H1 (cell line): ENCODE results near the gene BMP2. TPM values are rescaled to one million over a fixed set of nuclear protein-coding genes. Genes with fewer than 3 reads are reported as not detected.

ENCODE experiments used
- CTCF ChIA-PET: fragments of 300-600 bp; sonication (Branson Sonifier 250); formaldehyde crosslinking; loops from one replicate; lab custom pipeline; 2021; ENCODE audit not compliant: partially characterized antibody; lab: Charles Lee
- POLR2A ChIA-PET: fragments of 300-600 bp; sonication (Branson Sonifier 250); formaldehyde crosslinking; loops from one replicate; lab custom pipeline; 2021; ENCODE audit warnings: inconsistent platforms; ENCODE audit not compliant: partially characterized antibody; lab: Charles Lee
- DNase-seq, 2 experiments: peaks; one replicate each; pipeline versions ENCODE4 v3.0.0 to v3.0.0-alpha.2; 2010 to 2022; ENCODE audit warnings: low spot score in 2 of 2, low read depth in 1 of 2, mixed read lengths in 1 of 2
- FAIRE-seq: peaks from 2 replicates; lab custom pipeline; 2011; peaks lifted over from hg19 to GRCh38; lab: Jason Lieb, UNC
- H2AFZ ChIP-seq: 2 replicates; pipeline ENCODE4 v1.8.1; 2012; ENCODE audit warnings: low read length, inconsistent platforms
- H2AK5ac ChIP-seq: 2 replicates; pipeline ENCODE4 v1.6.1; 2013; ENCODE audit warnings: low read depth, low read length
- H2BK120ac ChIP-seq: replicated peaks from 2 replicates; pipeline ENCODE3; 2013; ENCODE audit warnings: low read depth, low read length, inconsistent platforms
- H2BK12ac ChIP-seq: 2 replicates; pipeline ENCODE4 v1.6.1; 2013; ENCODE audit warnings: low read depth, low read length
- H2BK15ac ChIP-seq: 2 replicates; pipeline ENCODE4 v1.6.1; 2013; ENCODE audit warnings: low read length
- H2BK20ac ChIP-seq: 2 replicates; pipeline ENCODE4 v1.6.1; 2013; ENCODE audit warnings: low read length
- H2BK5ac ChIP-seq: 2 replicates; pipeline ENCODE4 v1.6.1; 2013; ENCODE audit warnings: low read depth, low read length
- H3K14ac ChIP-seq: 2 replicates; pipeline ENCODE4 v1.6.1; 2013; ENCODE audit warnings: inconsistent platforms; ENCODE audit not compliant: insufficient read length
- H3K18ac ChIP-seq: 2 replicates; pipeline ENCODE4 v1.6.1; 2013; ENCODE audit warnings: low read length; ENCODE audit errors: extremely low read depth
- H3K23ac ChIP-seq: 2 replicates; pipeline ENCODE4 v1.6.1; 2013; ENCODE audit warnings: inconsistent platforms; ENCODE audit not compliant: insufficient read length
- H3K23me2 ChIP-seq: 2 replicates; pipeline ENCODE4 v1.6.1; 2013; ENCODE audit warnings: low read depth, low read length
- H3K27ac ChIP-seq: 2 replicates; pipeline ENCODE4 v1.6.1; 2011; ENCODE audit warnings: low read depth, low read length, inconsistent platforms
- H3K27me3 ChIP-seq, 4 experiments: replicated peaks in 1 of 4; 1 replicate in 1 of 4; 2 replicates in 3 of 4; pipeline versions ENCODE4 v1.6.1 to v1.8.1; 2011 to 2013; ENCODE audit warnings: low read length in 3 of 4, mild to moderate bottlenecking in 3 of 4, inconsistent platforms in 2 of 4, mixed read lengths in 2 of 4, moderate library complexity in 1 of 4; ENCODE audit not compliant: control insufficient read depth in 3 of 4, insufficient read depth in 3 of 4; ENCODE audit errors: extremely low read depth in 1 of 4
- H3K36me3 ChIP-seq, 4 experiments: 2 replicates each; pipeline versions ENCODE4 v1.6.1 to v1.8.1; 2011 to 2013; ENCODE audit warnings: mild to moderate bottlenecking in 4 of 4, low read length in 3 of 4, moderate library complexity in 2 of 4, control low read depth in 1 of 4, inconsistent platforms in 1 of 4; ENCODE audit not compliant: insufficient read depth in 4 of 4, control insufficient read depth in 2 of 4
- H3K4ac ChIP-seq: replicated peaks from 2 replicates; pipeline ENCODE3; 2013; ENCODE audit warnings: low read length, low read depth, mixed read lengths, inconsistent platforms; ENCODE audit not compliant: insufficient read length
- H3K4me1 ChIP-seq, 4 experiments: replicated peaks in 1 of 4; 1 replicate in 1 of 4; 2 replicates in 3 of 4; pipeline versions ENCODE4 v1.6.1 to v1.8.1; 2011 to 2013; ENCODE audit warnings: low read length in 3 of 4, inconsistent platforms in 2 of 4, mixed read lengths in 1 of 4; ENCODE audit not compliant: insufficient read depth in 4 of 4, control insufficient read depth in 3 of 4
- H3K4me2 ChIP-seq, 2 experiments: 2 replicates each; pipeline versions ENCODE4 v1.6.1 to v1.8.1; 2011 to 2013; ENCODE audit warnings: low read depth in 2 of 2, low read length in 2 of 2, control low read depth in 1 of 2, inconsistent platforms in 1 of 2, mild to moderate bottlenecking in 1 of 2; ENCODE audit not compliant: insufficient read depth in 1 of 2
- H3K4me3 ChIP-seq, 4 experiments: fragments of 200-600, 300-600 bp in 1 of 4; sonication (generic), shearing (Covaris generic), sonication (Bioruptor Twin) in 1 of 4; 2 replicates each; pipeline versions ENCODE4 v1.5.1 to v1.8.1; 2011 to 2016; ENCODE audit warnings: low read length in 4 of 4, low read depth in 3 of 4, control low read depth in 2 of 4, inconsistent platforms in 2 of 4, mild to moderate bottlenecking in 2 of 4, mixed read lengths in 1 of 4, moderate library complexity in 1 of 4; ENCODE audit not compliant: insufficient read depth in 2 of 4; ENCODE audit errors: extremely low read depth in 1 of 4
- H3K56ac ChIP-seq: replicated peaks from 2 replicates; pipeline ENCODE3; 2013; ENCODE audit warnings: low read depth, mild to moderate bottlenecking, mixed read lengths, low read length, inconsistent platforms; ENCODE audit not compliant: insufficient read length
- H3K79me1 ChIP-seq: 2 replicates; pipeline ENCODE4 v1.6.1; 2013; ENCODE audit warnings: low read depth, low read length, control low read depth
- H3K79me2 ChIP-seq, 2 experiments: 2 replicates each; pipeline versions ENCODE4 v1.6.1 to v1.8.1; 2012 to 2013; ENCODE audit warnings: low read length in 2 of 2, mild to moderate bottlenecking in 2 of 2, inconsistent platforms in 1 of 2; ENCODE audit not compliant: insufficient read depth in 2 of 2, control insufficient read depth in 1 of 2
- H3K9ac ChIP-seq, 4 experiments: replicated peaks in 1 of 4; 1 replicate in 1 of 4; 2 replicates in 3 of 4; pipeline versions ENCODE4 v1.6.1 to v1.8.1; 2011 to 2013; ENCODE audit warnings: low read depth in 3 of 4, low read length in 3 of 4, control low read depth in 2 of 4, mild to moderate bottlenecking in 2 of 4, moderate library complexity in 2 of 4, inconsistent platforms in 1 of 4; ENCODE audit errors: extremely low read depth in 1 of 4
- H3K9me3 ChIP-seq, 2 experiments: 2 replicates each; pipeline versions ENCODE4 v1.6.1 to v1.8.1; 2012 to 2013; ENCODE audit warnings: mild to moderate bottlenecking in 2 of 2, moderate library complexity in 2 of 2, control low read depth in 1 of 2, inconsistent platforms in 1 of 2, low read depth in 1 of 2, low read length in 1 of 2, mixed read lengths in 1 of 2; ENCODE audit not compliant: insufficient read depth in 2 of 2
- H4K20me1 ChIP-seq, 2 experiments: replicated peaks in 1 of 2; 2 replicates each; pipeline versions ENCODE3 to v1.8.1; 2011 to 2013; ENCODE audit warnings: inconsistent platforms in 2 of 2, low read length in 2 of 2, mild to moderate bottlenecking in 1 of 2; ENCODE audit not compliant: insufficient read depth in 2 of 2, control insufficient read depth in 1 of 2
- H4K5ac ChIP-seq: 2 replicates; pipeline ENCODE4 v1.6.1; 2013; ENCODE audit warnings: low read length, low read depth, mixed read lengths, inconsistent platforms; ENCODE audit not compliant: insufficient read length
- H4K8ac ChIP-seq: 2 replicates; pipeline ENCODE4 v1.8.0; 2013; ENCODE audit warnings: mild to moderate bottlenecking, moderate library complexity, low read length, inconsistent platforms; ENCODE audit not compliant: insufficient read depth; ENCODE audit errors: extremely low read depth
- H4K91ac ChIP-seq: replicated peaks from 2 replicates; pipeline ENCODE3; 2013; ENCODE audit warnings: low read length, mixed read lengths, inconsistent platforms; ENCODE audit not compliant: insufficient read length
- NANOG ChIP-seq: IDR thresholded peaks from 2 replicates; pipeline ENCODE4 v1.6.1; 2011; ENCODE audit warnings: low read length, low read depth, mild to moderate bottlenecking, inconsistent platforms; ENCODE audit not compliant: insufficient read depth, poor library complexity, severe bottlenecking
- TEAD4 ChIP-seq: IDR thresholded peaks from 2 replicates; pipeline ENCODE4 v1.6.1; 2012; ENCODE audit warnings: low read depth, low read length, inconsistent platforms, mixed read lengths
- WGBS, 2 experiments: shearing (Covaris generic) in 1 of 2; methylation state at CpG; one replicate each; pipeline versions ENCODE4 v1.1.6 to v1.1.7; 2013 to 2015; ENCODE audit warnings: low lambda C conversion rate in 2 of 2, mixed read lengths in 2 of 2, inconsistent platforms in 1 of 2, low coverage in 1 of 2, missing lambda C conversion rate in 1 of 2; ENCODE audit not compliant: insufficient replicate concordance in 2 of 2, insufficient coverage in 1 of 2, insufficient read length in 1 of 2; ENCODE audit errors: extremely low coverage in 1 of 2, missing lambda C conversion rate in 1 of 2; 5-methylcytosine and 5-hydroxymethylcytosine counted together
- polyA plus RNA-seq, 7 experiments: library from polyadenylated mRNA; depleted of rRNA in 3 of 7; stranded (reverse) in 5 of 7; unstranded in 2 of 7; fragments of >200 nt in 5 of 7; fragments of 200-250 nt in 2 of 7; gene quantifications; 1 replicate in 5 of 7; 2 replicates in 1 of 7; 4 replicates in 1 of 7; pipeline versions ENCODE4 v1.2.1 to v1.2.3, GENCODE V29; 2011 to 2013; ENCODE audit warnings: missing spikeins in 2 of 7, mixed read lengths in 2 of 7
- total RNA-seq: library from RNA; stranded (reverse); fragmentation: NEBNext Ultra II Directional; extraction: Animal tissue kit (Norgen Biotek cat#: 25700); gene quantifications from 2 replicates; pipeline ENCODE4 v1.2.1, GENCODE V29; 2021

The BMP2 gene
- total and polyA plus RNA-seq, 2 of the 8 experiments (the other 6 are each of a cell fraction or from before 2014, with no cell fraction given): 1.8 to 3.6 TPM

DNA sequence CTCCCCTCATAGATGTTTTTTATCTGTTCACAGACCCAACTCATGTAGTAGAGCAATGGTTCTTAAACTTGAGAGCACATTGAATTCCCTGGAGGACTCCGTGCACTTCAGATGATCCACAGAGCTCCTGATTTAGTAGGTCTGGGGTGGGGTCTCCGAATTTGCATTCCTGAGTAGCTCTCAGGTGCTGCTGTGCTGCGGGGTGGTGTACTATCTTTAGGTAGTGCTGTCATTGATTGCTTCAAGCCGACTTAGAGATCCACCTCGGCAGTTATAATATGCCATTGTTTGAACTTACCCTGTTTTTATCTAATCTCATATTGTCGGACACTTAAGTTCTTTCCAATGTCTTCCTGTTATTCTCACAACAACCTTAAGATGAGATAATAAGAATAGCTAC, 45.0 kb downstream of the BMP2 start:
- H3K79me1 ChIP-seq: no peaks in the 10 kb centered on the region
- H4K91ac ChIP-seq: no peak overlapping the region
- H3K27ac ChIP-seq: no peak overlapping the region
- H2AK5ac ChIP-seq: no peak overlapping the region
- no peak overlapping the region for H3K23ac ChIP-seq
- H3K9me3 ChIP-seq: no peaks in the 10 kb centered on the region
- H3K14ac ChIP-seq: no peak overlapping the region
- H3K23me2 ChIP-seq: no peaks in the 10 kb centered on the region
- no peak for FAIRE-seq
- no peak overlapping the region for H3K9ac ChIP-seq
- no peaks in the 10 kb centered on the region for H3K36me3 ChIP-seq
- H2AFZ ChIP-seq: no peak overlapping the region
- no peak overlapping the region for H3K4ac ChIP-seq
- H3K4me3 ChIP-seq: no peak overlapping the region
- no peak overlapping the region for H2BK5ac ChIP-seq
- no peaks in the 10 kb centered on the region for H3K79me2 ChIP-seq
- H2BK20ac ChIP-seq: no peak overlapping the region
- H3K18ac ChIP-seq: no peak overlapping the region
- POLR2A ChIA-PET: no interaction called here
- no peaks in the 10 kb centered on the region for H4K20me1 ChIP-seq
- peaks cover 4 to 13% (median 7%) of the 10 kb centered on the region in 4 experiments; a peak in 4 of 7 replicates for H3K4me1 ChIP-seq
- H3K27me3 ChIP-seq: no peaks in the 10 kb centered on the region
- no peak for TF ChIP-seq NANOG
- TF ChIP-seq TEAD4: peak; percentile 27; the same call in 1 of the 2 replicates
- no peak overlapping the region for H2BK12ac ChIP-seq
- H2BK15ac ChIP-seq: no peak overlapping the region
- H3K56ac ChIP-seq: no peak overlapping the region
- H2BK120ac ChIP-seq: no peak overlapping the region
- no peak overlapping the region for H3K4me2 ChIP-seq
- no peak overlapping the region for H4K5ac ChIP-seq
- DNase-seq: no peak
- CTCF ChIA-PET: interaction anchor here (1.2 to 1.5 kb wide), 3 partner anchors 12 to 281 kb away, joined by 3 to 6 read pairs (median 4); no protein-coding TSS in a partner anchor
- H4K8ac ChIP-seq: no peak overlapping the region
- 79% methylated on average over 6 of the region's 6 CpGs; no CpG with 5 or more reads in 1 of the 2 experiments for WGBS, 2 experiments
